ENCODE measurements around the gene DCTN3. TPM values are rescaled to one million over a fixed set of nuclear protein-coding genes. Genes with fewer than 3 reads are reported as not detected.

Gene DCTN3
- total RNA-seq, 2 experiments from 2014 or later = 81.5 to 84.4 TPM

GRCh38 chr9:34635556-34635955, 15.3 kb upstream of the DCTN3 start:
- Histone ChIP-seq H3K4me1 (ENCODE audit: insufficient read depth, low read length) (peaks cover 41% of the 10 kb centered on the region), H3K27me3 (ENCODE audit: control insufficient read depth in 1 of 2, insufficient read depth in 2 of 2, low read length in 2 of 2) (peaks cover 0 to under 1% of the 10 kb centered on the region in 2 experiments), H3K36me3 (ENCODE audit: insufficient read depth, low read length) (peaks cover 14% of the 10 kb centered on the region), H3K27ac (ENCODE audit: low read depth in 1 of 2, low read length in 2 of 2) (no peak overlapping the region), H3K4me3 (ENCODE audit: low read length) (no peak overlapping the region), H3K9me3 (ENCODE audit: control insufficient read depth in 1 of 2, insufficient read depth in 1 of 2, low read length in 2 of 2) (no peaks in the 10 kb centered on the region)
- Mint-ChIP-seq H3K27me3 (peaks cover 2% of the 10 kb centered on the region), H3K9me3 (no peaks in the 10 kb centered on the region), H3K36me3 (ENCODE audit: low read depth) (peaks cover 14% of the 10 kb centered on the region), H3K4me1 (ENCODE audit: low read depth) (peaks cover 46% of the 10 kb centered on the region), H3K4me3 (peak overlapping the region; percentile 75), H3K27ac (no peak overlapping the region)
- intact Hi-C loops (cut with DNase I, micrococcal nuclease) = loop anchor here (5.0 to 10.0 kb wide), 3 partner anchors 133 to 581 kb away; partner anchors contain the start of genes FANCG (in 1 of the 2) and VCP (in 1 of the 2)
- CTCF ChIA-PET = interaction anchor here (0.7 to 3.9 kb wide), 6 partner anchors 10 to 67 kb away, joined by 3 to 41 read pairs (median 18); partner anchors contain the start of genes GALT and RPP25L
- TF ChIP-seq CTCF (IDR thresholded peaks at IDR 0.05) = no peak
- POLR2A ChIA-PET = interaction anchor here (4.1 to 5.0 kb wide), 2 partner anchors 12 to 15 kb away, joined by 46 to 84 read pairs; partner anchors contain the start of genes DCTN3 and GALT
- ATAC-seq (ENCODE audit: poor library complexity) (no peak), DNase-seq (no peak)

GRCh38 chr9:34634551-34635248, 14.4 kb upstream of the DCTN3 start:
- H3K4me1 ChIP-seq (ENCODE audit: insufficient read depth, low read length) = peaks cover 41% of the 10 kb centered on the region
- no peak for DNase-seq
- ATAC-seq (ENCODE audit: poor library complexity) = no peak
- H3K36me3 ChIP-seq (ENCODE audit: insufficient read depth, low read length) = peaks cover 14% of the 10 kb centered on the region
- POLR2A ChIA-PET = interaction anchor here (1.4 to 5.0 kb wide), 7 partner anchors 12 to 30 kb away, joined by 5 to 84 read pairs (median 13); partner anchors contain the start of genes DCTN3, GALT and RPP25L
- Mint-ChIP-seq H3K4me3 (peak overlapping the region; percentile 75), H3K27ac (no peak overlapping the region), H3K9me3 (no peaks in the 10 kb centered on the region), H3K4me1 (ENCODE audit: low read depth) (peaks cover 46% of the 10 kb centered on the region), H3K36me3 (ENCODE audit: low read depth) (peaks cover 14% of the 10 kb centered on the region), H3K27me3 (peaks cover 11% of the 10 kb centered on the region)
- no peaks in the 10 kb centered on the region for H3K9me3 ChIP-seq (ENCODE audit: control insufficient read depth in 1 of 2, insufficient read depth in 1 of 2, low read length in 2 of 2)
- CTCF ChIA-PET = interaction anchor here (0.8 to 3.9 kb wide), 13 partner anchors 9 to 231 kb away, joined by 3 to 41 read pairs (median 11); partner anchors contain the start of genes DCTN3, GALT and RPP25L
- H3K27me3 ChIP-seq (ENCODE audit: control insufficient read depth in 1 of 2, insufficient read depth in 2 of 2, low read length in 2 of 2) = peaks cover under 1 to 2% of the 10 kb centered on the region in 2 experiments
- intact Hi-C loops (cut with DNase I, micrococcal nuclease) = loop anchor here (1.0 to 10.0 kb wide), 7 partner anchors 21 to 580 kb away; partner anchors contain the start of genes FANCG (in 1 of the 2), RPP25L (in 1 of the 2) and VCP (in 1 of the 2)
- no peak overlapping the region for H3K4me3 ChIP-seq (ENCODE audit: low read length)
- TF ChIP-seq CTCF (IDR thresholded peaks at IDR 0.05) = no peak
- H3K27ac ChIP-seq (ENCODE audit: low read depth in 1 of 2, low read length in 2 of 2) = no peak overlapping the region

DNA sequence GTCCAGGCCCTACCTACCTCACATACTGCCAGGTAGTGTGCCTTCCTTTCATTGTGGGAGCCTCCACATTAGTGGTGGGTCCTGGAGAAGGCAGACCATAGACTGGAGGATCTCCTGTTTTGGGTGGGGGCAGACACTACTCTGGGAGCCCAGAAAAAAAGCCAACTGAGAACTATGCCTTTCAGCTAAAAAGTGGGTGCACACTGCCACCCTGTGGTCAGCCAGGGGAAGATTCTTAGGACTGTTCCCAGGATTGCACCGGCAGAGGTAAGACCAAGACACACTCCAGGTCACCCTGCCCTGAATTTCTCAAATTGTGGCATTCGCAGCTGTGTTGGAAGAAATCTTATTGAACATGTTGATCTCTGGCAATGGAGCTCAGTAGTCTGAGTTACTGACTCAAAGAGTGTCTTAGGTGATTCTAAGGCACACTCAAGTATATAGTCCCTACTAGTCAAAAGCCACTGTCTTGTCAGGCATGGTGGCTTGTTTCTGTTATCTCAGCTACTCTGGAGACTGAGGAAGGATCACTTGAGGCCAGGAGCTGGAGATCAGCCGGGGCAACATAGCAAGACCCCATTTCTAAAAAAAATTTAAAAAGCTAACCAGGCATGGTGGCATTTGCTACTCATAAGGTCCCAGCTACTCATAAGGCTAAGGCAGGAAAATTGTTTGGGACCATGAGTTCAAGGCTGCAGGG, 13.7 kb upstream of the DCTN3 start:
- Histone ChIP-seq H3K27ac (ENCODE audit: low read depth in 1 of 2, low read length in 2 of 2) (no peak overlapping the region), H3K9me3 (ENCODE audit: control insufficient read depth in 1 of 2, insufficient read depth in 1 of 2, low read length in 2 of 2) (no peaks in the 10 kb centered on the region), H3K36me3 (ENCODE audit: insufficient read depth, low read length) (peaks cover 14% of the 10 kb centered on the region), H3K4me3 (ENCODE audit: low read length) (no peak overlapping the region), H3K27me3 (ENCODE audit: control insufficient read depth in 1 of 2, insufficient read depth in 2 of 2, low read length in 2 of 2) (peaks cover 7 to 8% of the 10 kb centered on the region in 2 experiments), H3K4me1 (ENCODE audit: insufficient read depth, low read length) (peaks cover 47% of the 10 kb centered on the region)
- Mint-ChIP-seq H3K27me3 (peaks cover 18% of the 10 kb centered on the region), H3K4me3 (peak overlapping the region; percentile 75), H3K36me3 (ENCODE audit: low read depth) (peaks cover 14% of the 10 kb centered on the region), H3K9me3 (no peaks in the 10 kb centered on the region), H3K4me1 (ENCODE audit: low read depth) (peaks cover 51% of the 10 kb centered on the region), H3K27ac (peak overlapping the region; percentile 8)
- DNase-seq = peak; percentile 64 to 86 (median 72)
- TF ChIP-seq CTCF (IDR thresholded peaks at IDR 0.05) = peak; percentile 91
- ATAC-seq (ENCODE audit: poor library complexity) = peak; percentile 23
- CTCF ChIA-PET = interaction anchor here (0.6 to 3.0 kb wide), 21 partner anchors 9 to 230 kb away, joined by 3 to 41 read pairs (median 5); partner anchors contain the start of genes DCTN3, DNAI1, FAM219A and GALT
- intact Hi-C loops (cut with DNase I, micrococcal nuclease) = loop anchor here (1.0 to 10.0 kb wide), 6 partner anchors 21 to 579 kb away; partner anchors contain the start of genes FANCG (in 1 of the 2), RPP25L (in 1 of the 2) and VCP (in 1 of the 2)
- POLR2A ChIA-PET = interaction anchor here (0.9 to 1.7 kb wide), 8 partner anchors 9 to 31 kb away, joined by 3 to 13 read pairs (median 6); partner anchors contain the start of genes DCTN3, GALT and RPP25L

Measured in CD4-positive, alpha-beta T cell (primary cell).